Measurements from ENCODE around the gene SLC6A8. TPM values are rescaled to one million over a fixed set of nuclear protein-coding genes. Genes with fewer than 3 reads are reported as not detected.

Gene SLC6A8
- total RNA-seq, 2 experiments from 2014 or later = not detected

DNA sequence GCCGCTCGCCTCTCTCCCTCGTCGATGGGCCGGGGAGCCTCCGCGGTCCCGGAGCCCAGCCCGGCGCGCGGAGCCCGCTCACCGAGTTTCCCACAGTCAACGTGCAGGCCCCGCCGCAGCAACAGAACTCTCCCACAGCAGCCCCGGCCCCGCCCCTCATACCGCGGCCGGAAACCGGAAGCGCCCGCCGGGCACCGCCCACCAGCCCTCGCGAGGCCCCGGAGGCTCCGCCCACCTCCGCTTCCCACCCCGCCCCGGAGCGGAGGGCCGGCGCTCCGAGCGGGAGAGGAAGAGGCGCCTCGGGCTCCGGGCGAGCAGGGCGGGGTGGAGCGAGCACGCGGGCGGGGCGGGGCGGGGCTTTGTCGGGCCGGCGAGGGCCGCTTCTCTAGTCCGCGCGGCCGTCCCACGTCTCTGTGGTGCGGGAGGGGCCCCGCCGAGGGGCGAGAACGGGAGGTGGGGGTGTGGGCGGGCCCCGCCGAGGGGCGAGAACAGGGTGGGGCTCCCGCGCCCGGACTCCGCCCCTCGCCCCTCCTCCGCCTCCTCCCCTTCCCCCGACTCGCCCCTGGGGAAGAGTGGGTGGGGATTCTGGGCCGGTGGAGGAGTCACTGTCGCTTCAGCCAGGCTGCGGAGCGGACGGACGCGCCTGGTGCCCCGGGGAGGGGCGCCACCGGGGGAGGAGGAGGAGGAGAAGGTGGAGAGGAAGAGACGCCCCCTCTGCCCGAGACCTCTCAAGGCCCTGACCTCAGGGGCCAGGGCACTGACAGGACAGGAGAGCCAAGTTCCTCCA, 36.7 kb downstream of the SLC6A8 start, which contains the start of the genes ABCD1 and BCAP31:
ABCD1 (plus strand) TSS at position 605 of the 787 bp plus-strand sequence. CDS start 411 bp downstream, outside the sequence.
BCAP31 (minus strand) TSS at position 136 of the 787 bp plus-strand sequence. CDS start 1,143 bp downstream, outside the sequence.
- H3K4me2 ChIP-seq (ENCODE audit: low read length) = peak within 1 kb of the TSS; percentile 93
- DNase-seq (ENCODE audit: low spot score) = peak; percentile 88
- no peaks in the 10 kb centered on the region for H3K9me2 ChIP-seq (ENCODE audit: insufficient read depth, low read length)
- peaks cover 29% of the 10 kb centered on the region for H3K36me3 ChIP-seq (ENCODE audit: insufficient read depth, low read length)
- no peaks in the 10 kb centered on the region for H3K9me3 ChIP-seq (ENCODE audit: low read length)
- 0 out of 2 replicates have a peak within 1 kb of the TSS, but pooled peaks have one; percentile 9 for H2AFZ ChIP-seq (ENCODE audit: low read length)
- peaks cover 22% of the 10 kb centered on the region; the same call in 1 of the 2 replicates for H3K79me2 ChIP-seq (ENCODE audit: insufficient read depth, low read depth, low read length)
- peak within 1 kb of the TSS; percentile 76 for H3K27ac ChIP-seq (ENCODE audit: low read depth, low read length, poor library complexity, severe bottlenecking)
- H4K20me1 ChIP-seq (ENCODE audit: insufficient read depth, low read length) = no peaks in the 10 kb centered on the region
- ChIA-PET POLR2A (interaction anchor here (0.6 kb wide), 2 partner anchors 184 to 785 kb away, joined by 3 to 4 read pairs; no protein-coding TSS in a partner anchor), CTCF (ENCODE audit: unreplicated experiment) (interaction anchor here (0.5 kb wide), 1 partner anchor 17 kb away, joined by 4 read pairs; no protein-coding TSS in a partner anchor)
- peaks cover 50% of the 10 kb centered on the region for H3K4me1 ChIP-seq (ENCODE audit: insufficient read depth, low read length, poor library complexity, severe bottlenecking)
- no TSS peak for BruUV-seq (replicated peaks)
- intact Hi-C loops (cut with micrococcal nuclease; ENCODE audit: unreplicated experiment) = no loop called here
- H3K4me3 ChIP-seq (ENCODE audit: low read depth, low read length, poor library complexity, severe bottlenecking) = peak within 1 kb of the TSS; percentile 85
- TF ChIP-seq, protein P1, sequence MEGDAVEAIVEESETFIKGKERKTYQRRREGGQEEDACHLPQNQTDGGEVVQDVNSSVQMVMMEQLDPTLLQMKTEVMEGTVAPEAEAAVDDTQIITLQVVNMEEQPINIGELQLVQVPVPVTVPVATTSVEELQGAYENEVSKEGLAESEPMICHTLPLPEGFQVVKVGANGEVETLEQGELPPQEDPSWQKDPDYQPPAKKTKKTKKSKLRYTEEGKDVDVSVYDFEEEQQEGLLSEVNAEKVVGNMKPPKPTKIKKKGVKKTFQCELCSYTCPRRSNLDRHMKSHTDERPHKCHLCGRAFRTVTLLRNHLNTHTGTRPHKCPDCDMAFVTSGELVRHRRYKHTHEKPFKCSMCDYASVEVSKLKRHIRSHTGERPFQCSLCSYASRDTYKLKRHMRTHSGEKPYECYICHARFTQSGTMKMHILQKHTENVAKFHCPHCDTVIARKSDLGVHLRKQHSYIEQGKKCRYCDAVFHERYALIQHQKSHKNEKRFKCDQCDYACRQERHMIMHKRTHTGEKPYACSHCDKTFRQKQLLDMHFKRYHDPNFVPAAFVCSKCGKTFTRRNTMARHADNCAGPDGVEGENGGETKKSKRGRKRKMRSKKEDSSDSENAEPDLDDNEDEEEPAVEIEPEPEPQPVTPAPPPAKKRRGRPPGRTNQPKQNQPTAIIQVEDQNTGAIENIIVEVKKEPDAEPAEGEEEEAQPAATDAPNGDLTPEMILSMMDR (conservative IDR thresholded peaks at IDR 0.05; ENCODE audit: low read length) = no peak
- no peak for TF ChIP-seq EZH2phosphoT487 (IDR thresholded peaks at IDR 0.05; ENCODE audit: borderline replicate concordance, low read depth, low read length)

DNA sequence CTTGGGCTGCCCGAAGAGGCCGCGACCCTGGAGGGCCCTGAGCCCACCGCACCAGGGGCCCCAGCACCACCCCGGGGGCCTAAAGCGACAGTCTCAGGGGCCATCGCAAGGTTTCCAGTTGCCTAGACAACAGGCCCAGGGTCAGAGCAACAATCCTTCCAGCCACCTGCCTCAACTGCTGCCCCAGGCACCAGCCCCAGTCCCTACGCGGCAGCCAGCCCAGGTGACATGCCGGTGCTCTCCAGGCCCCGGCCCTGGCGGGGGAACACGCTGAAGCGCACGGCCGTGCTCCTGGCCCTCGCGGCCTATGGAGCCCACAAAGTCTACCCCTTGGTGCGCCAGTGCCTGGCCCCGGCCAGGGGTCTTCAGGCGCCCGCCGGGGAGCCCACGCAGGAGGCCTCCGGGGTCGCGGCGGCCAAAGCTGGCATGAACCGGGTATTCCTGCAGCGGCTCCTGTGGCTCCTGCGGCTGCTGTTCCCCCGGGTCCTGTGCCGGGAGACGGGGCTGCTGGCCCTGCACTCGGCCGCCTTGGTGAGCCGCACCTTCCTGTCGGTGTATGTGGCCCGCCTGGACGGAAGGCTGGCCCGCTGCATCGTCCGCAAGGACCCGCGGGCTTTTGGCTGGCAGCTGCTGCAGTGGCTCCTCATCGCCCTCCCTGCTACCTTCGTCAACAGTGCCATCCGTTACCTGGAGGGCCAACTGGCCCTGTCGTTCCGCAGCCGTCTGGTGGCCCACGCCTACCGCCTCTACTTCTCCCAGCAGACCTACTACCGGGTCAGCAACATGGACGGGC, 37.5 kb downstream of the SLC6A8 start:
- POLR2A ChIA-PET = no interaction called here
- TF ChIP-seq EZH2phosphoT487 (IDR thresholded peaks at IDR 0.05; ENCODE audit: borderline replicate concordance, low read depth, low read length) = no peak
- TF ChIP-seq, protein P1 (conservative IDR thresholded peaks at IDR 0.05; ENCODE audit: low read length) = no peak
- peaks cover 21% of the 10 kb centered on the region for H3K36me3 ChIP-seq (ENCODE audit: insufficient read depth, low read length)
- no peaks in the 10 kb centered on the region for H3K9me3 ChIP-seq (ENCODE audit: low read length)
- no peaks in the 10 kb centered on the region for H4K20me1 ChIP-seq (ENCODE audit: insufficient read depth, low read length)
- peak overlapping the region; percentile 74 for H3K4me2 ChIP-seq (ENCODE audit: low read length)
- peak overlapping the region; percentile 76 for H3K27ac ChIP-seq (ENCODE audit: low read depth, low read length, poor library complexity, severe bottlenecking)
- DNase-seq (ENCODE audit: low spot score) = peak; percentile 36
- peaks cover 50% of the 10 kb centered on the region for H3K4me1 ChIP-seq (ENCODE audit: insufficient read depth, low read length, poor library complexity, severe bottlenecking)
- no peaks in the 10 kb centered on the region for H3K9me2 ChIP-seq (ENCODE audit: insufficient read depth, low read length)
- BruUV-seq (replicated peaks) = no TSS peak
- peaks cover 22% of the 10 kb centered on the region; the same call in 1 of the 2 replicates for H3K79me2 ChIP-seq (ENCODE audit: insufficient read depth, low read depth, low read length)
- peak overlapping the region; percentile 85 for H3K4me3 ChIP-seq (ENCODE audit: low read depth, low read length, poor library complexity, severe bottlenecking)
- CTCF ChIA-PET (ENCODE audit: unreplicated experiment) = no interaction called here
- H2AFZ ChIP-seq (ENCODE audit: low read length) = no peak overlapping the region
- intact Hi-C loops (cut with micrococcal nuclease; ENCODE audit: unreplicated experiment) = no loop called here
